ENCODE data around the gene KLRF1. TPM values are rescaled to one million over a fixed set of nuclear protein-coding genes. Genes with fewer than 3 reads are reported as not detected.

KLRF1 gene
- total RNA-seq, 2 donors from 2014 or later: not detected

- no peak overlapping the region for H3K27ac ChIP-seq
- H3K9me3 ChIP-seq: no peaks in the 10 kb centered on the region
- TF ChIP-seq POLR2AphosphoS5 (IDR thresholded peaks at IDR 0.05) (no peak), POLR2A (IDR thresholded peaks at IDR 0.05) (no peak)
- TF ChIP-seq, protein P1, sequence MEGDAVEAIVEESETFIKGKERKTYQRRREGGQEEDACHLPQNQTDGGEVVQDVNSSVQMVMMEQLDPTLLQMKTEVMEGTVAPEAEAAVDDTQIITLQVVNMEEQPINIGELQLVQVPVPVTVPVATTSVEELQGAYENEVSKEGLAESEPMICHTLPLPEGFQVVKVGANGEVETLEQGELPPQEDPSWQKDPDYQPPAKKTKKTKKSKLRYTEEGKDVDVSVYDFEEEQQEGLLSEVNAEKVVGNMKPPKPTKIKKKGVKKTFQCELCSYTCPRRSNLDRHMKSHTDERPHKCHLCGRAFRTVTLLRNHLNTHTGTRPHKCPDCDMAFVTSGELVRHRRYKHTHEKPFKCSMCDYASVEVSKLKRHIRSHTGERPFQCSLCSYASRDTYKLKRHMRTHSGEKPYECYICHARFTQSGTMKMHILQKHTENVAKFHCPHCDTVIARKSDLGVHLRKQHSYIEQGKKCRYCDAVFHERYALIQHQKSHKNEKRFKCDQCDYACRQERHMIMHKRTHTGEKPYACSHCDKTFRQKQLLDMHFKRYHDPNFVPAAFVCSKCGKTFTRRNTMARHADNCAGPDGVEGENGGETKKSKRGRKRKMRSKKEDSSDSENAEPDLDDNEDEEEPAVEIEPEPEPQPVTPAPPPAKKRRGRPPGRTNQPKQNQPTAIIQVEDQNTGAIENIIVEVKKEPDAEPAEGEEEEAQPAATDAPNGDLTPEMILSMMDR (IDR thresholded peaks at IDR 0.05): no peak
- H3K36me3 ChIP-seq: no peaks in the 10 kb centered on the region
- peaks cover 3% of the 10 kb centered on the region for H3K27me3 ChIP-seq (replicated peaks; ENCODE audit: insufficient read depth)
- no peak overlapping the region for H3K4me3 ChIP-seq
- intact Hi-C loops (cut with DNase I): no loop called here
- DNase-seq (ENCODE audit: low spot score): no peak
- H3K4me1 ChIP-seq (replicated peaks): no peaks in the 10 kb centered on the region
- WGBS: 86% methylated on average over 9 of the region's 9 CpGs
These were observed 6.9 kb upstream of the KLRF1 start for GRCh38 chr12:9820281-9820930.

DNA sequence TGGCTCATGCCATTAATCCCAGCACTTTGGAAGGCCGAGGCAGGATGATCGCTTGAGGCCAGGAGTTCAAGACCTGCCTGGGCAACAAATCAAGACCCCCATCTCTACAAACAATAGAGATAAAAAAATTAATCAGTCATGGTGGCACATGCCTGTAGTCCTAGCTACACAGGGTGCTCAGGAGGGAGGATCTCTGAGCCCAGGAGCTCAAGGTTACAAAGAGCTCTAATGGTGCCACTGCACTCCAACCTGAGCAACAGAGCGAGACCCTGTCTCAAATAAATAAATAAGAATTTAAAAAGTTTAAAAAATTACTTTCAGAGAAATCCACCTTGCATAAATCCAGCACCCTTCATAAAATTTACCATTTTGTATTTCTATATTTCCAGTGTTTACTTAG is 2.2 kb downstream of the KLRF1 start:
- Histone ChIP-seq H3K4me1 (replicated peaks) (no peaks in the 10 kb centered on the region), H3K27me3 (replicated peaks; ENCODE audit: insufficient read depth) (no peaks in the 10 kb centered on the region), H3K27ac (no peak overlapping the region), H3K4me3 (no peak overlapping the region), H3K36me3 (no peaks in the 10 kb centered on the region), H3K9me3 (no peaks in the 10 kb centered on the region)
- TF ChIP-seq, protein P1 (IDR thresholded peaks at IDR 0.05): no peak
- TF ChIP-seq POLR2A (IDR thresholded peaks at IDR 0.05): no peak
- no peak for TF ChIP-seq POLR2AphosphoS5 (IDR thresholded peaks at IDR 0.05)
- no peak for DNase-seq (ENCODE audit: low spot score)
- intact Hi-C loops (cut with DNase I): no loop called here
- 93% methylated on average over 3 of the region's 3 CpGs for whole genome bisulfite sequencing

GRCh38 chr12:9829982-9830381 is 2.7 kb downstream of the KLRF1 start:
- 49% methylated on average over 5 of the region's 5 CpGs for WGBS
- TF ChIP-seq POLR2AphosphoS5 (IDR thresholded peaks at IDR 0.05) (no peak), POLR2A (IDR thresholded peaks at IDR 0.05) (no peak)
- TF ChIP-seq, protein P1 (IDR thresholded peaks at IDR 0.05): no peak

DNA sequence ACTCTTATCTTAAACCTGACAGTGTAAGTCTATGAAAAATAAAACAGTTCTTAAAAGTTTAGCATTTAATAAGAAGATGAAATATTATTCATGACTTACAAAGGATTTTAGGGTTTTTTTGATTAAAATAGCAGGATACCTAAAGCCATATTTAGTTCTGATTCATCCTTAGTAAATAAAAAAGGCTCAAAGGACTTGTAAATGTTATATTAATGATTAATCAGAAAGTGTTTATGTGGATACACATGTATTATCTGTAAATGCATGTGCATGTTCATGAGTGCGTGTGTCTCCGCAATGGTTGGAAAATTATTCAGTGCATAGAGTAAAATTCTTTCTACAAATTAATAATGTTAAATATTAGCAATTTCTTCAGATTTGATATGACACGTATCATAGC is 4.4 kb downstream of the KLRF1 start:
- no peaks in the 10 kb centered on the region for H3K36me3 ChIP-seq
- TF ChIP-seq POLR2AphosphoS5 (IDR thresholded peaks at IDR 0.05) (no peak), POLR2A (IDR thresholded peaks at IDR 0.05) (no peak)
- TF ChIP-seq, protein P1 (IDR thresholded peaks at IDR 0.05): no peak
- DNase-seq (ENCODE audit: low spot score): no peak
- no peaks in the 10 kb centered on the region for H3K27me3 ChIP-seq (replicated peaks; ENCODE audit: insufficient read depth)
- no peaks in the 10 kb centered on the region for H3K4me1 ChIP-seq (replicated peaks)
- H3K9me3 ChIP-seq: no peaks in the 10 kb centered on the region
- WGBS: 62% methylated on average over 3 of the region's 3 CpGs
- H3K27ac ChIP-seq: no peak overlapping the region
- no peak overlapping the region for H3K4me3 ChIP-seq
- intact Hi-C loops (cut with DNase I): no loop called here

More at GRCh38 chr12:9829982-9830381, 2.7 kb downstream of the KLRF1 start:
- DNase-seq (ENCODE audit: low spot score): no peak
- no peak overlapping the region for H3K4me3 ChIP-seq
- no peaks in the 10 kb centered on the region for H3K36me3 ChIP-seq
- no peak overlapping the region for H3K27ac ChIP-seq
- H3K27me3 ChIP-seq (replicated peaks; ENCODE audit: insufficient read depth): no peaks in the 10 kb centered on the region
- H3K4me1 ChIP-seq (replicated peaks): no peaks in the 10 kb centered on the region
- H3K9me3 ChIP-seq: no peaks in the 10 kb centered on the region
- intact Hi-C loops (cut with DNase I): no loop called here

DNA sequence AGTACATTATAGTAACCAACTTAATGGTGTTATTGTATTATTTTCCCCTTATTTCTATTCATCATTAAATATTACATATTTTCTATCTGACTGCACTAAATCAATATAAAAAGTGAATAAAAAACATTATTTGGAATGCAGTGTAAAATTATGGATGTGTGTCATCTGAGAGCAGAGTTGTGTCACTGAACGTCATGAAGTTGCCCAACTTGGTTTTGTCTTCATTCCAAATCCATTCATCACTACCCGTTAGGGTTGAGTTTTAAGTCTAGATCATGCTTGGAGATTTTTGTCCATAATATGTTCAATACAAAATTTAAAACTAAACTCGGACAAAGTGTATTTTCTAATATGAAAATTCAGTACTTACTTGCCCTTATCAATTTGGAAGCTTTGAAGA is 16.1 kb downstream of the KLRF1 start:
- no peak for TF ChIP-seq POLR2A (IDR thresholded peaks at IDR 0.05)
- TF ChIP-seq, protein P1 (IDR thresholded peaks at IDR 0.05): no peak
- no peak for TF ChIP-seq POLR2AphosphoS5 (IDR thresholded peaks at IDR 0.05)
- H3K4me3 ChIP-seq: no peak overlapping the region
- H3K27ac ChIP-seq: no peak overlapping the region
- intact Hi-C loops (cut with DNase I): no loop called here
- WGBS: 69% methylated on average over 3 of the region's 3 CpGs
- no peaks in the 10 kb centered on the region for H3K36me3 ChIP-seq
- no peak for DNase-seq (ENCODE audit: low spot score)
- no peaks in the 10 kb centered on the region for H3K27me3 ChIP-seq (replicated peaks; ENCODE audit: insufficient read depth)
- no peaks in the 10 kb centered on the region for H3K9me3 ChIP-seq
- H3K4me1 ChIP-seq (replicated peaks): no peaks in the 10 kb centered on the region

Measured in prostate gland (tissue), 2 donors.